Upper lobe of left lung (tissue), 4 donors: ENCODE data around the gene HMGCS1.

Experiments used
- POLR2AphosphoS5 ChIP-seq, 2 donors: sonication (generic); formaldehyde crosslinking; IDR thresholded peaks; one replicate each; pipeline ENCODE4 v1.5.1; 2017; ENCODE audit warnings: antibody characterized with exemption in 2 of 2
- TF ChIP-seq, protein P1 (sequence below), 6 experiments: fragments of 450-650 bp in 4 of 6; fragments of 200-600 bp in 2 of 6; sonication (generic) in 2 of 6; IDR thresholded peaks; one replicate each; pipeline ENCODE4 v1.5.1; 2016 to 2019; ENCODE audit warnings: antibody characterized with exemption in 6 of 6

GRCh38 chr5:43268188-43268820 lies 44.9 kb downstream of the HMGCS1 start:
- TF ChIP-seq, protein P1, sequence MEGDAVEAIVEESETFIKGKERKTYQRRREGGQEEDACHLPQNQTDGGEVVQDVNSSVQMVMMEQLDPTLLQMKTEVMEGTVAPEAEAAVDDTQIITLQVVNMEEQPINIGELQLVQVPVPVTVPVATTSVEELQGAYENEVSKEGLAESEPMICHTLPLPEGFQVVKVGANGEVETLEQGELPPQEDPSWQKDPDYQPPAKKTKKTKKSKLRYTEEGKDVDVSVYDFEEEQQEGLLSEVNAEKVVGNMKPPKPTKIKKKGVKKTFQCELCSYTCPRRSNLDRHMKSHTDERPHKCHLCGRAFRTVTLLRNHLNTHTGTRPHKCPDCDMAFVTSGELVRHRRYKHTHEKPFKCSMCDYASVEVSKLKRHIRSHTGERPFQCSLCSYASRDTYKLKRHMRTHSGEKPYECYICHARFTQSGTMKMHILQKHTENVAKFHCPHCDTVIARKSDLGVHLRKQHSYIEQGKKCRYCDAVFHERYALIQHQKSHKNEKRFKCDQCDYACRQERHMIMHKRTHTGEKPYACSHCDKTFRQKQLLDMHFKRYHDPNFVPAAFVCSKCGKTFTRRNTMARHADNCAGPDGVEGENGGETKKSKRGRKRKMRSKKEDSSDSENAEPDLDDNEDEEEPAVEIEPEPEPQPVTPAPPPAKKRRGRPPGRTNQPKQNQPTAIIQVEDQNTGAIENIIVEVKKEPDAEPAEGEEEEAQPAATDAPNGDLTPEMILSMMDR (IDR thresholded peaks at IDR 0.05), result no peak
- no peak for TF ChIP-seq POLR2AphosphoS5 (IDR thresholded peaks at IDR 0.05)
